MM.1S (cell line): ENCODE results near the gene ACLY.

Source experiments
- CTCF ChIP-seq: fragments of 300-600 bp; sonication (generic); IDR thresholded peaks from 2 replicates; pipeline ENCODE4 v1.5.1; 2016; ENCODE audit warnings: antibody characterized with exemption, low read length, mixed read lengths
- EZH2 ChIP-seq: fragments of 300-600 bp; sonication (generic); optimal IDR thresholded peaks from 2 replicates; pipeline ENCODE3; 2017; ENCODE audit warnings: low read depth, mild to moderate bottlenecking, antibody characterized with exemption, low read length, mixed read lengths
- EZH2phosphoT487 ChIP-seq: fragments of 300-600 bp; sonication (generic); IDR thresholded peaks from 2 replicates; pipeline ENCODE4 v1.6.1; 2018; ENCODE audit warnings: antibody characterized with exemption, low read length

- TF ChIP-seq CTCF (no peak), EZH2phosphoT487 (no peak), EZH2 (no peak)
These were observed 38.6 kb downstream of the ACLY start for GRCh38 chr17:41880130-41880529.
